GM21717 (cell line): ENCODE measurements around the gene RPS2.

Experiments
- ATAC-seq: cut with Tn5 transposase; IDR thresholded peaks from one replicate; pipeline ENCODE4 v1.9.1; 2021; ENCODE audit warnings: mild to moderate bottlenecking, moderate library complexity; ENCODE audit not compliant: unreplicated experiment

RPS2 gene

DNA sequence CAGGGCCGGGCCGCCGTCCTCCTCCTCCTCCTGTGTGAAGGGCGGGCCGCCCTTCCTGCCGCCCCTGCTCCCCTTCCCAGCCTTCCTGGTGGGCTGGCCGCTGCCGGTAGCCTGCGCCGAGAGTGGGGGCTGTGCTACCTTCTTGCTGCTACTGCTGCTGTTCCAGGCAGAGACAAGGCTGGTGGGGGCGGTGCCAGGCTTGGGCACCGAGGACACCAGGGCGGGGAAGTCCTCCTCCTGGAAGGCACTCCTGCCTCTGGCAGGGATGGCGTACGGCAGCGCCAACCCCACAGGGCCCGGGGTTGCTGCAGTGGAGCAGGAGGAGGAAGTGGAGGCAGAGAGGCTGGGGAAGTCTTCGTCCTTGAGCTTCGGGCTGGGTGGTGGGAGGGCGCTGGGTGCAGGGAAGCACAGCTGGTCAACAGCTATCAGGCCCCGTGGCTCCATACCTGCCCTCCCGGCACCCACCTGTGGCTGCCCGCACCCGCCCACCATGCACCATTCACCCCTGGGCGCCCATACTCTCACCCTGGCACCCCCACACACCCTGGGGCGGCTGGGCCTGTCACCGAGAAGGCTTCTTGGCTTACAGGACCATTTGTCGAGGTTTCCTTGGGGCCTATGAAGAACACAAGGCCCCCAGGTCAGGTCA is 35.4 kb upstream of the RPS2 start:
- ATAC-seq: no peak

DNA sequence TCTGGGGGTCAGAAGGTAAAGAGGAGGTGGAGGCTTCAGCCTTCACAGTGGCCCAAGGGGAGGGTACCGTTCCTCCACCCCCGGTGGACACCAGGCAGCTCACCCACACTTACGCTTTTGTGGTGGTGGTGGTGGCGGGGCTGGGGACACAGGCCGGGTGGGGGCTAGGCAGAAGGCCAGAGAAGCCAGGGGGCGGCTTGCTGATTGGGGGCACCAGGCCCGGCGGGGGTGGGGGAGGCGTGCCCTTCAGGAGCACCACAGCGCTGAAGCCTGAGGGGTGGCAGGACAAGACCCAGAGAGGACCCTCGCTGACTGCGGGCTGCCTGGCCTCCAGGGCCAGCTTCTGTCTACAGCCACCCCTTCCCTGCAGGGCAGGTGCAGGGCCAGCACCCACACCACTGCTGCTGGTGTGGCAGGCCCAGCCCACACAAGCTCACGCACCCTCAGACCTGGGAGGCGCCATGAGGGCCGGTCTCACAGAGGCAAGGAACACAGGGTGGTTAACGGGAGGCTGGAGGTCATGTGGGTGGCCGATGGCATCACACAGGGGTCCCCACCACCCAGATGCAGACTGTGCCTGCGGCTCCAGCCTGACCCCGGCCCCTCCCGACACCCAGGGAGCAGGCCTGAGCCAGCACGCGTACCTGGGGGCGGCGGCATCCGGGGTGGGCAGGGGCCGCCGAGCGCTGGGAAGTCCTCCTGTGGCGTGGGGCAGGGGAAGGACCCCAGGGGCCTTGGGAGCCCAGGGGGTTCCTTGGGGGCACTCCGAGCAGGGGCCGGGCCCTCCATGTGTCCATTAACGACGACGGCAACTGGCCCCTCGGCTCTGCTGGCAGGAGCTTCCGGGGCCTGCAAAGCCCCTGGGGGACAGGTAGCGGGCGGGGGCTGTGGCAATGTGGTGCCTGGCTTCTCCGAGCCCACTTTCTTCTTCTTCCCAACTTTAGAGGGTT is 34.5 kb upstream of the RPS2 start:
- ATAC-seq: no peak

DNA sequence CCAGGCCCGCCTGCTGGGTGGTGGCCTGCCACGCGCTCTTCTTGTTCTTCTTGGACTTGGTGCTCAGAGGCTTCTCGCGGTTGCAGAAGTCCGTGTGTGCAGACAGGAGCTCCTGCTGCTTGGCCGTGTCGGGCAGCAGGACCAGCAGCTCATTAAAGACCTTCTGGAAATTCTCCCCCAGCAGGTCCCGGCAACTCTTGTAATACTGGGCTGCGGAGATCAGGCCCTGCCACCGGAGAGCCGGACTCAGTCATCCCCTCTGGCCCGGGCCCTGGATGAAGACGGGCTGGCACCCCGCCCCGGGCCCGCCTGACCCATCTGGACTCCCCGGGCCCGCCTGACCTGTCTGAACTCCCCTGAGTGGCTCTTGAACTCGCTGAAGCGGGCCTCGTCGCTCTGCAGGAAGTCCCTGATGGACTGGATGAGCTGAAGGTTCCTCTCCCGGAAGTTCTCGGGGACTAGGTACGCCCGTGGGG is 33.8 kb upstream of the RPS2 start:
- no peak for ATAC-seq

DNA sequence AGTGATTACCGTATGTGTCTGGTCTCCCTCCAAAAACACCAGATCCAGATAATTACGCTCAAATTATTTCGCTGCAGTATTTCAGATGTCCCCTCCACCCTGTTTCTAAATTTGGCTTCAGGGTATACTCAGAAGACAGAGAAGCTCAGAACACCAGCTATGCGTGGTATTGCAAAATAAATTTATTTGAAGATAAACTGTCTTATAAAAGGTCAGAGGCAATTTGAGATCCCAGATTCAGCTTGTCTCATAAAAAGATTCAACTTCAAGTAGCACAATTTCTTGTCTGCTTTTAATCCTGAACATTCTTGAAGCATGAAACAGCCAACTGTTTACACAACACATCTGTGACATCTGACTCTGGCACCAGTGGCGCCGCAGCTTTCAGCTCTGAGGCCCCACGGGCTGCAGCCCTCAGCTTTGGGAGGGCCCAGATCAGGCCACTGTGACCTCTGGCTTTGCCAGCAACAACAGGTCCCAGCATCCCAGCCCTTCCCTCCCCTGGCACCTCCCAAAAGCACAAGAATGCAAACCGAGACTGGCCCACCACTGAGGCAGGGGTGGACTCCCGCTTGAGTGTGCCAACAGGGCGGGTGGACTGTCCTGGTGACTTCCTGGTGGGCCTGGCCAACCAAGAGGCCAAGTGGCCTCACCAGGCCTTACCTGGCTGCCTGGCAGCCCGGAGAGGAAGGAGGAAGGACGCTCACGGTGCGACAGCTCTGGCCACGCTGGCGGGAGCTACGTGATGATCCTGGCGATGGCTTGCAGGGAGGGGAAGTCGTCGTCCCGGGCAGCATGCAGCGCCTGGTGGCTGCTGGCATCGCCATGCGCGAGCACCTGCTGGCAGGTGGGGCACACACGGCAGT is 33.1 kb upstream of the RPS2 start:
- ATAC-seq: no peak

DNA sequence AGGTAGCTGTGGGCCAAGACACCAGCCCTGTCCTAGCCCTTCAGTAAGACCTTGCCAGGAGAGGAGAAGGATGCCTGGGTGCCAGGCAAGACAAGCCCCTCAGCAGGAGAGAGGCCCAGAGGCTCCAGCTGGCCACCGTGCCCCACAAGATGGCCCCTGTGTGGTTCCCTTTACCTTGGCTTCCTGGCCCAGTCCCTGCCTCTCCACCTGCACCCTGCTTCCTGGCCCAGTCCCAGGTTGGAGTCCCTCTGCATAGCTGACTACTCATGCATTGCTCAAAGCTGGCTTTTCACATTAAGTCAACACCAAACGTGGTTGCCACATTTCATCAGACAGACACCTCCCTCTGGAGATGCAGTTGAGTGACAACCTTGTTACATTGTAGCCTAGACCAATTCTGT is 29.1 kb upstream of the RPS2 start:
- no peak for ATAC-seq

DNA sequence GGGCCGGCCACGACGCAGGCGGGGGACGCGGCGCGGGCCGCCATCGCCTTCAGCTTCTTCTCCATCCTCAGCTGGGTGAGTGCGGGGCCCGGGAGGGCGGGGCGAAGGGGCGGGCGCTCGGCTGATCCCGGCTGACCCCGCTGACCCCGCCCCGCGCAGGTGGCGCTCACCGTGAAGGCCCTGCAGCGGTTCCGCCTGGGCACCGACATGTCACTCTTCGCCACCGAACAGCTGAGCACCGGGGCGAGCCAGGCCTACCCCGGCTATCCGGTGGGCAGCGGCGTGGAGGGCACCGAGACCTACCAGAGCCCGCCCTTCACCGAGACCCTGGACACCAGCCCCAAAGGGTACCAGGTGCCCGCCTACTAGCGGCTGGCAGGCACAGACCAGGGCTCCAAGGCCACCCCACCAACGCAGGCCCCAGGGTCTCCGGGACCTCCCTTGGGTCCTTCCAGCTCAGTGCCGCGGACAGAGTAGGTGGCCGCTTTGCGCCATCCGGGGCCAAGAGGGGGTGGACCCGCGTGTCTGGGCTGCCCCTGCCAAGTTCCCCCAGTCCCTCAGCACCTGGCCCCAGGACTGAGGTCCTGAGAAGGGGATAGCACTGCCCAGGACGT is 28.2 kb upstream of the RPS2 start:
- ATAC-seq: peak; percentile 0

DNA sequence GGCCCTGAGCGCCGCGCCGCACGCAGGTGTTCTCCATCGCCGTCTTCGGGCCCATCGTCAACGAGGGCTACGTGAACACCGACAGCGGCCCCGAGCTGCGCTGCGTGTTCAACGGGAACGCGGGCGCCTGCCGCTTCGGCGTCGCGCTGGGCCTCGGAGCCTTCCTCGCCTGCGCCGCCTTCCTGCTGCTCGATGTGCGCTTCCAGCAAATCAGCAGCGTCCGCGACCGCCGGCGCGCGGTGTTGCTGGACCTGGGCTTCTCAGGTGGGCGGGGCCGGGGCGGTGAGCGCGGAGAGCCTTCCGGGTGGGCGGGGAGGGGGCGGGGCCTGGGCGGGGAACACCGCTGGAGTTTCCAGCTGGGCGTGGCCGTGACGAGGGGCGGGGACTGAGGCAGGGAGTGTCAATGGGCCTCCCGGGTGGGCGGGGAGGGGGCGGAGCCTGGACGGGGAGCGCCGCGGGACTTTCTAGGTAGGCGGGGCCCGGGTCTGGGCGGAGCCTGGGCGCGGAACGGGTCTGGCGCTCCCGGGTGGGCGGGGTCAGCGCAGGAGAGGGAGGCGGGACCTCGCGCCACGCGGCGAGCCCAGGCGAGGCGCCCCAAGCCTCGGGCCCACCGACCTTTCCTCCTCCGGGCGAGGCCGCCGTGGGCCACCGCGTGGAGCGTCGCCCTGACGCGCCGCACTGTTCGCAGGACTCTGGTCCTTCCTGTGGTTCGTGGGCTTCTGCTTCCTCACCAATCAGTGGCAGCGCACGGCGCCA is 27.5 kb upstream of the RPS2 start:
- ATAC-seq: peak; percentile 40

DNA sequence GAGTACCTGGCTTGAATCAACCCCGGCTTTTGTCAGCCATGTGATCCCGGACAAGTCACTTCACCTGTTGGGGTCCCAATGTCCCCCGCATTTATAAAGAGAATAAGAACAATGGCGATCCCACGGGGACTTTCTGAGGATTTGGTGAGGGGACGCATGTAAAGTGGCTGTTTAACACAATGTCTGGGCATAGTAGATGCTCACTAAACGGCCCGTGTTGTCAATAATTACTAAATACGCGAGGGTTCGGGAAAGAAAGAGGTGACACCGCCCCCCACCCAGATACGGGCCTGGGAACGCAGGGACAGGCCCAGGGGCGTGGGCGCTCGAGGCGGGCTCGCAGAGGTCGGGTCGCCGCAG is 26.9 kb upstream of the RPS2 start:
- no peak for ATAC-seq

DNA sequence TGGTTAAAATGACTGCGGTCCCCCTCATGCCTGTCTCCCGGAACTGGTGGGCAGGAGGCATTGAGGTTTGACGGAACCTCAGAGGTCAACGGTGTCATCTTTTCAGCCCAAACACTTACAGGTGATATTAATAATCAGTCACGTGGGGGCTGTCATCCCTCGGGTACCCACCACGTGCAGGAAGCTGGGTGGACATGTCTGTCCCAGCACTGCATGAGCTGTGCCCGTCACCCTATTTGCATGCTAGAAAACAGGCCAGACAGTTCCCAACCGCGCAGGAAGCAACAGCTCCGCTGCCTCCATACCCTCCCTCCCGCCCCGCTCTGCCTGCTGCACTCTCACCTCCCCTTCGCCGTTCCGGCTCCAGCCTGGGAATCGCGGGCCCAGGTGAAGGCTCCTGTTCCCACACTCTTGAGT is 26.5 kb upstream of the RPS2 start:
- ATAC-seq: no peak

DNA sequence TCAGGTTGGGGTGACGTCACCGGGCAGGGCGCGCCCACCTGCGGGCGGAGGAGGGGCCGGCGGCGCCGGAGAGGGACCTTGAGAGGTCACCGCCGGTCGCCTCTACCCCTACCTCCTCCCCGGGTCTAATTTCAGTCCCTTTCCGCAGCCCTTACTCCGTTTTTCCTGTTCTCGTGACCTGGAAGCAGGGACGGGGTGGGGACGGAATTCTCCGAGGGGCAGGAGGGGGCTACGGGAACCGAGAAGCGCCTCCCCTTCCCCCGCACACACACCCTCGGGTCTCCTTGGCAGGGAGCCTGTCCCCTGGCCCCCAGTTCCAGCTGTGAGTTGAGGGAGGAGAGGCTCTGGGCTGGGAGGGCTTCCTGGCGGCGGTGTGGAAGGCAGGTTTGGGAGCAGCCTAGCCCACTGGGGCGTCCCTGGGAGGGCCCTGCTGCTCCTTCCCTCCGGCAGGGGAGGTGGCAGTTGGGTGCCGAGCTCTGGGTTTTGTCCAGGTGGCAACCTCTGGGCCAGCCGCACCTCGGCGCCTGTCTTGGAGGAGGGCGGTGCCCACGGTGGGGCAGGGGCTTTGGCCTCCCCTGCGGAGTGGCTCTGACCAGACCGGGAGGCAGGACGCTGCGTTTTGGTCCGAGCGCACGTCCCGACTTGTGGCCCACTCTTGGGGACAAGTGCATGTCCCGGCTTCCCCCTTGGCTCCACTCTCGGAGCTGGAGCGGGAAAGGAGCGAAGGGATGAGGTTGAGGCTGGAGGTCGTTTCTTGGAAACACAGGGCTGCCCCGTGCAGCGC is 25.9 kb upstream of the RPS2 start:
- ATAC-seq: no peak

DNA sequence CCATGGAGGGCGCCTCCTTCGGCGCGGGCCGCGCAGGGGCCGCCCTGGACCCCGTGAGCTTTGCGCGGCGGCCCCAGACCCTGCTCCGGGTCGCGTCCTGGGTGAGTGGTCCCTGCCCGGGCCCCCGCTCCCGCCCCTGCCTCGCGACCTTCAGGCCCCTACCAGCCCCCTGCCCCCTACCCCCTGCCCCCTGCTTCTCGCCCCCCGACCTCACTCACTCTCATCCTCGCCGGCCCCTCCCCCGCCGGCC is 25.4 kb upstream of the RPS2 start:
- no peak for ATAC-seq

DNA sequence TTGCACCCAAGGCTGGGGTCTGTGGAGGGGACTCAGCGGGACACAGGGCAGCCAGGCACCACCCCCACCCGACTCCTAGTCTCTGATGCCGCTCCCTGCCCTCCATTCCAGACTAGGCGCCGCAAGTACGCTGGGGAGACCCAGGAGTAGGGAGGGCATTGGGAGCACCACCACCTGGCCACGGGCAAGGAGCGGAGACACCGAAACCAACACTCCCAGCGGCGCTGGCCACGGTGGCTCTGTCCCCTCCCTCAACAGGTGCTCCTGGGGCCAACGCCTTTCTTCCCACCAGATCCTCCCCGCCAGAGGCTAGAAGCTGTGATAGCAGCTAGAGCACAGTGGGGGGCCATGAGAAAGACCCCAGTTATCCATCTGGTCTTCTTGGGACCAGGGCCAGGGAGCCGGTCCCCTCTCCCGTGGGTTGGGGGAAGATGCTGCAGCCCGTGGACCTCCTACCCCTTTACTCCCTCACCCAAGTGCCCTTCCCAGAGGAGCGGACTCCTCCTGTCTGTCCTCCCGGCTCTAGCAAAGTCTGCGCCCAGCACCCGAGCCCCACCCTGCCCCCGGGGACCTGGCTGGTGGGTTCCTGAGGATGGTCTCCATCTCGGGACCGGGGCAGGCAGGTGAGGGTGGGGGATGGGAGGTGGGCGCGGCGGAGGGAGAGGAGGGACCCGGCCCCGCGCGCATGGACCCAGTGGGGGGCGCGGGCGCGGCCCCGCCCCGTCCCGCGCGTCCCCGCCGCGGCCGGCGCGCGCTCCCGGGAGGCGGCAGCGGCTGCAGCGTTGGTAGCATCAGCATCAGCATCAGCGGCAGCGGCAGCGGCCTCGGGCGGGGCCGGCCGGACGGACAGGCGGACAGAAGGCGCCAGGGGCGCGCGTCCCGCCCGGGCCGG is 24.8 kb upstream of the RPS2 start, which contains the start of gene SYNGR3:
Gene SYNGR3 (plus strand): TSS at position 762 of the 892 bp plus-strand sequence. CDS start 133 bp downstream, outside the sequence.
- no peak for ATAC-seq

DNA sequence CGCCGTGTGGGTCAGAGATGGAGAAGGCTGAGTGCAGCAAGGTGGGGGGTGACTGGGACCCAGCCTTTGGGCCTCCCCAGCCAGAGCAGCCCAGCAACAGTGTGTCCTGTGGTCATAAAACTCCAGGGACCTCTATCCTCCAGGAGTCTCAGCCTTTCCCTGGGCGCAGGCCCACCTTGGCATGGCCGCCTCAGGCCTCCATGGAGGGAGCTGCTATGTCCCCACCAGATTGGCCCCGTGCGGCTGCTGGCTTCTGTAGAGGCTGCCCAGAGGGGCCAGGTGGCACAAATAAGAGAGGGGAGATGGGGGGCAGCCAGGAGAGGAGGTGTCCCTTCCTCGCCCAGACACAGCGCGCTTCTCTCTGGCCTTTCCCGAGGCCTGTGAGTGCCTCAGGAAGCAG is 22.6 kb upstream of the RPS2 start:
- no peak for ATAC-seq

DNA sequence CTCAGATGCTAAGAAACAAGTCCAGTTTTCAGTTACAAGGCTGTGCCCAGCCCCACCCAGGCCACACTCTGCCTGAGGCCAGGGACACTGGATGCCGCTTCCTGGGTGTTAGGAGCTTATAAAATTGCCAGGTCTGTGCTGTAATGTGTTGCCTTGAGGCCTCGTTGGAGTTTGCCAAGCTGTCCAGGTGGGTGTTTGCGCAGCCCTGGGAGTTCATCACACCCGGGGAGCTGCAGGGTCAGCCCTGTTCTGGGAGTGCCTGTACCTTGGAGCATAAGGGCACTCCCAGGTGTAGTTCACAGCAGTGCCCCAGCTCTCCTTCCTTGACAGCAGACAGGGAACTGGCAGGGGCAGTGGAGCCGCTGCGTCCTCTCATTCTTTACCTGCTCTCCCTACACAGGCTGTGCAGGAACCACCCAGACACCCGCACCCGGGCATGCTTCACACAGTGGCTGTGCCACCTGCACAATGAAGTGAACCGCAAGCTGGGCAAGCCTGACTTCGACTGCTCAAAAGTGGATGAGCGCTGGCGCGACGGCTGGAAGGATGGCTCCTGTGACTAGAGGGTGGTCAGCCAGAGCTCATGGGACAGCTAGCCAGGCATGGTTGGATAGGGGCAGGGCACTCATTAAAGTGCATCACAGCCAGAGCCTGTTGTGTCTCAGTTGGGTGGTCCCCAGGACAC is 21.0 kb upstream of the RPS2 start:
- ATAC-seq: no peak

DNA sequence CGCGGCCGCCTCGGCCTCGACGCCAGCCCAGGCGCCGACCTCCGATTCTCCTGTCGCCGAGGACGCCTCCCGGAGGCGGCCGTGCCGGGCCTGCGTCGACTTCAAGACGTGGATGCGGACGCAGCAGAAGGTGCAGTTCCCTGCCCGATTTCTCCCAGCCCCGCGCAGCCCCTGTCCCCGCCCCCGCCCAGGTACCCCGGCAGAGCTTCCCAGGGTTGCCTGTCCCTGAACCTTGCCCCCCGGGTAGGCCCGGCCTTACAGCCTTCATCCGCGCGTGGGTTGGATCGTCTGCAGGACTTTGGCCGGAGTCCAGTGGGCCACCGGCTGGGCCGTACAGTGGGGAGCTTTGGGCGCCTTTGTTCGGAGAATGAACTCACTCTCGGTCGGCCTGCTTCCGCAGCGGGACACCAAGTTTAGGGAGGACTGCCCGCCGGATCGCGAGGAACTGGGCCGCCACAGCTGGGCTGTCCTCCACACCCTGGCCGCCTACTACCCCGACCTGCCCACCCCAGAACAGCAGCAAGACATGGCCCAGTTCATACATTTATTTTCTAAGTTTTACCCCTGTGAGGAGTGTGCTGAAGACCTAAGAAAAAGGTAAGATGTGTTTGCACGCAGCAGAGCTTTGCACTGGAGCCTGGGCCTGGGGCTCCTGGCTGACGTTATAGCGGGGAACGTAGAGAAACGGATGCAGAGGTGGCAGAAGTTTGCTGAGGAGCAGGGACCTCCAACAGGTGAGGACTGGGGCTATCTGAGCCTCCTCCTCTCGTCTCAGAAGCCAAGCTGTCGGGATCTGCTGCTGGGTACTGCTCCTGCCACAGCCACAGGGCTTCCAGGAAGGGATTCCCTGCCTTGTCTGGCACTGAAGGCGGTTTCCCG is 20.0 kb upstream of the RPS2 start:
- peak; percentile 6 for ATAC-seq

DNA sequence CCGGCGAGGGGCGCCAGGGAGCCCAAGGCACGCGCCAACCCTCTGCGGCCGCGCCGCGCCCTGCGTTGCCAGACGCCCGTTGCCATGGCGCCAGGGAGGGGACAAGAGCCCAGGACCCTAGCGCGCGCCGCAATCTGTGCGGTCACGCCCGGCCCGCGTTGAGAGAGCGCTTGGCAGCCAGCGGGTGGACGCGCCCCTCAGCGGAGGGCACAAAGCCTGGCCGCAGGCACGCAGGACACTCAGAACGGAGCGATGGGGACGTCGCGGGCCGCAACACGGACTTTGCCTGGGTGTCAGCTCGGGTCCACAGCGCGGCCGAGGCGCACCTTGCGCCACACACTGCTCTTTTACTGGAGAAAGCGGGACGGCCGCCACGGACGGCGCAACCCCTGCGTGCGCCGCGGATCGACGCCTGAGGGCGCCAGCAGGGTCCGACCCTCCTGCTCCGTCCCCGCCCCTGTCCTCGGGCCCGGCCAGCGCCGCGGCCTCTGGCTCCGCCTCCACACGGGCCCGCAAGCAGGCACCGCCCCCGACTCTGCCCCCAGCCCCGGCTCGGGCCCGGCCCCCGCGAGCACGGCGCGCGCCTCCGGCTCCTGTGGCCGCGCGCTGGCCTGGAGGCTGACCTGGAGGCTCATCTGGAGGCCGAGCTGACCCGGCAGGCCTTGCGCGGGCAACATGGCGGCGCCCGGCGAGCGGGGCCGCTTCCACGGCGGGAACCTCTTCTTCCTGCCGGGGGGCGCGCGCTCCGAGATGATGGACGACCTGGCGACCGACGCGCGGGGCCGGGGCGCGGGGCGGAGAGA is 19.1 kb upstream of the RPS2 start, which contains the start of gene GFER:
Gene GFER (plus strand): TSS at position 650 of the 803 bp plus-strand sequence. CDS start 26 bp downstream, at position 676.
- ATAC-seq: peak; percentile 50
